ENCODE measurements around the gene PCNX2. TPM values are rescaled to one million over a fixed set of nuclear protein-coding genes. Genes with fewer than 3 reads are reported as not detected.

PCNX2 gene
- polyA plus RNA-seq, 3 donors = 0.29 to 7.9 (median 0.62) TPM

- DNase-seq = no peak
- Histone ChIP-seq H3K9ac (ENCODE audit: insufficient read depth, low read length, poor library complexity, severe bottlenecking) (no peak overlapping the region), H3K4me1 (ENCODE audit: control insufficient read depth in 1 of 2, insufficient read depth in 2 of 2, low read length in 2 of 2) (peaks cover 11 to 18% of the 10 kb centered on the region in 2 donors), H3K4me2 (replicated peaks; ENCODE audit: extremely low read depth, low read length, poor library complexity, severe bottlenecking) (no peak overlapping the region), H3K27ac (ENCODE audit: low read depth in 1 of 2, low read length in 2 of 2) (no peak overlapping the region), H3K9me3 (replicated peaks in 1 of 2; ENCODE audit: control insufficient read depth in 1 of 2, insufficient read depth in 1 of 2, low read length in 2 of 2) (peaks cover 13% of the 10 kb centered on the region in 2 donors), H2AFZ (ENCODE audit: insufficient read depth, low read depth, low read length, poor library complexity, severe bottlenecking) (no peak overlapping the region), H3K27me3 (ENCODE audit: control insufficient read depth in 2 of 2, insufficient read depth in 2 of 2, low read length in 2 of 2) (no peaks in the 10 kb centered on the region), H3K4me3 (replicated peaks in 1 of 3; ENCODE audit: low read depth in 2 of 3, low read length in 3 of 3) (no peak overlapping the region), H4K20me1 (ENCODE audit: insufficient read depth, low read length) (no peaks in the 10 kb centered on the region), H3K79me2 (ENCODE audit: insufficient read depth, low read length) (peaks cover 20% of the 10 kb centered on the region), H3K36me3 (replicated peaks in 1 of 2; ENCODE audit: control insufficient read depth in 1 of 2, insufficient read depth in 2 of 2, low read length in 2 of 2) (peaks cover 28 to 31% of the 10 kb centered on the region in 2 donors)
- Mint-ChIP-seq H3K27ac (peak overlapping the region in 2 of 7 donors; percentile 12 to 62), H3K9me3 (peaks cover 11 to 23% (median 15%) of the 10 kb centered on the region in 7 donors), H3K27me3 (ENCODE audit: low read depth in 3 of 3) (peaks cover 0 to 1% (median 0%) of the 10 kb centered on the region in 3 donors), H3K4me1 (peaks cover 28% of the 10 kb centered on the region), H3K4me3 (peak overlapping the region in 1 of 2 donors; percentile 10), H3K36me3 (peaks cover 32 to 35% of the 10 kb centered on the region in 2 donors)
- intact Hi-C loops (cut with micrococcal nuclease) = loop anchor here in 1 of 2 donors (10.0 kb wide), 1 partner anchor 320 kb away; the partner anchor contains the start of gene SIPA1L2
- no peak for TF ChIP-seq CTCF (IDR thresholded peaks at IDR 0.05)
- WGBS (ENCODE audit: insufficient coverage) = 100% methylated on average over 2 of the region's 4 CpGs
These were observed 340.7 kb downstream of the PCNX2 start for GRCh38 chr1:232954594-232955365.

DNA sequence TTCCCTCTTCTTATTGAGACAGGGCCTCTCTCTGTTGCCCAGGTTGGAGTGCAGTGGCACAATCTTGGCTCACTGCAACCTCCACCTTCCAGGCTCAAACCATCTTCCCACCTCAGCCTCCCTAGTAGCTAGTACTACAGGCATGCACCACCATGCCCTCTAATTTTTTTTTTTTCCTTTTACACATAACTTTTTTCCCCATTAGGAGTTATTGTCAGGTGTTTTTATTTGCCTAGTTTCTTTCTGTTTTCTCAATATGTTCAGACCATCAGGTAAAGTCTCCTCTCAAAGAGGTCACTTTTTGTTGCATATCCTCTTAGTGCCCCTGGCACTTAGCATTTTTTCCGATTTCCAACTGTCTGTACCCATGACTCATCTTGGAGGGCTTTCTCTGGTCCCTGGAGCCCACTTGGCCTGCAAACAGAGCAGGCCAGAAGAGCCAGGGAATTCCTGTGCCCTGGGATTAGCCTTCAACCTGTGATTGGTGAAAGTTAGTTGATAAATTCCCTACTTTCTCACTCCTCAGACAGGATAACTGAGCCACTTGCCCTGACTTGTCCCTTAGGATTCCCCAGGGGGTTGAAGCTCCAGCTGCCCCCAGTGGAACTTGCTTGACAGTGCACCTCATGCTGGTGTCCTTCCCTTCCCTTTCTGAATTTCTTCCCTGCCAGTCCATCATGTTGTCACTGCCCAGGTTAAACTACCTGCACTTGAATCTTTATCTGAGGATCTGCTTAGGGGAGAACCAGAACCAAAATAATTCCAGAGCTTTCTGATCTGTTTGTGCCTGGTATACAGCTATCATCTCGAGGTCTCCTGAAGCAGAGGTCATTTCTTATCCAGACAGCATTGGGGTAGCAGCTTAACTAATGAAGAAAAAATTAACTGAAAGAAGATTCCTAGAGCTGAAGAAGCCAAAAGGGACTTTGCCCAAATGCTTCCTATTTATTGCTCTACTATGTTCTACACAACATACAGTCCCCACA, 342.7 kb downstream of the PCNX2 start:
- H3K4me3 Mint-ChIP-seq = no peak overlapping the region
- H3K4me1 ChIP-seq (ENCODE audit: control insufficient read depth in 1 of 2, insufficient read depth in 2 of 2, low read length in 2 of 2) = peaks cover 12 to 20% of the 10 kb centered on the region in 2 donors
- DNase-seq = peak; percentile 23 to 52 (median 37)
- peaks cover 20% of the 10 kb centered on the region for H3K79me2 ChIP-seq (ENCODE audit: insufficient read depth, low read length)
- H3K27ac Mint-ChIP-seq = peak overlapping the region in 1 of 7 donors; percentile 5
- no peak overlapping the region for H2AFZ ChIP-seq (ENCODE audit: insufficient read depth, low read depth, low read length, poor library complexity, severe bottlenecking)
- H3K9me3 ChIP-seq (replicated peaks in 1 of 2; ENCODE audit: control insufficient read depth in 1 of 2, insufficient read depth in 1 of 2, low read length in 2 of 2) = peaks cover under 1 to 3% of the 10 kb centered on the region in 2 donors
- peaks cover 16 to 17% of the 10 kb centered on the region in 2 donors for H3K36me3 Mint-ChIP-seq
- peaks cover 0 to 2% (median 0%) of the 10 kb centered on the region in 3 donors for H3K27me3 Mint-ChIP-seq (ENCODE audit: low read depth in 3 of 3)
- H4K20me1 ChIP-seq (ENCODE audit: insufficient read depth, low read length) = no peaks in the 10 kb centered on the region
- H3K4me2 ChIP-seq (replicated peaks; ENCODE audit: extremely low read depth, low read length, poor library complexity, severe bottlenecking) = no peak overlapping the region
- no peak overlapping the region for H3K4me3 ChIP-seq (replicated peaks in 1 of 3; ENCODE audit: low read depth in 2 of 3, low read length in 3 of 3)
- H3K27me3 ChIP-seq (ENCODE audit: control insufficient read depth in 2 of 2, insufficient read depth in 2 of 2, low read length in 2 of 2) = no peaks in the 10 kb centered on the region
- H3K9me3 Mint-ChIP-seq = peaks cover 2 to 9% (median 3%) of the 10 kb centered on the region in 7 donors
- peak; percentile 85 for TF ChIP-seq CTCF (IDR thresholded peaks at IDR 0.05)
- H3K36me3 ChIP-seq (replicated peaks in 1 of 2; ENCODE audit: control insufficient read depth in 1 of 2, insufficient read depth in 2 of 2, low read length in 2 of 2) = peaks cover 14 to 16% of the 10 kb centered on the region in 2 donors
- H3K27ac ChIP-seq (ENCODE audit: low read depth in 1 of 2, low read length in 2 of 2) = no peak overlapping the region
- no peak overlapping the region for H3K9ac ChIP-seq (ENCODE audit: insufficient read depth, low read length, poor library complexity, severe bottlenecking)
- no CpG with 5 or more reads among the region's 2 CpGs for WGBS (ENCODE audit: insufficient coverage)
- intact Hi-C loops (cut with micrococcal nuclease) = loop anchor here in 1 of 2 donors (10.0 kb wide), 1 partner anchor 318 kb away; the partner anchor contains the start of gene SIPA1L2
- H3K4me1 Mint-ChIP-seq = peaks cover 30% of the 10 kb centered on the region

Measured in CD14-positive monocyte (primary cell).